Heart left ventricle (tissue), 16 donors: ENCODE results near the gene ABL2. TPM values are rescaled to one million over a fixed set of nuclear protein-coding genes. Genes with fewer than 3 reads are reported as not detected.

ENCODE experiments used
- ATAC-seq, 4 donors: fragments of 200-7000 bp; cut with Tn5 transposase; one replicate each; pipeline ENCODE4 v1.9.1; 2020 to 2022; ENCODE audit warnings: moderate library complexity in 4 of 4, mild to moderate bottlenecking in 3 of 4, moderate number of reproducible peaks in 1 of 4
- DNase-seq, 5 donors: peaks; one replicate each; pipeline ENCODE4 v3.0.0-alpha.2; 2020
- H3K27ac ChIP-seq, 12 donors: fragments of 200-600 bp; sonication (generic) in 4 of 12; one replicate each; pipeline versions ENCODE4 v1.5.0 to v1.8.0; 2016 to 2022; ENCODE audit warnings: mild to moderate bottlenecking in 2 of 12
- H3K27me3 ChIP-seq, 9 donors: fragments of 200-600 bp; sonication (generic) in 2 of 9; one replicate each; pipeline versions ENCODE4 v1.5.1 to v1.8.0; 2016 to 2022; ENCODE audit warnings: mild to moderate bottlenecking in 3 of 9
- H3K36me3 ChIP-seq, 9 donors: fragments of 200-600 bp; sonication (generic) in 2 of 9; one replicate each; pipeline versions ENCODE4 v1.5.0 to v1.8.0; 2018 to 2022; ENCODE audit warnings: mild to moderate bottlenecking in 2 of 9
- H3K4me1 ChIP-seq, 12 donors: fragments of 200-600 bp; sonication (generic) in 4 of 12; one replicate each; pipeline versions ENCODE4 v1.5.0 to v1.8.0; 2016 to 2022; ENCODE audit warnings: mild to moderate bottlenecking in 3 of 12
- H3K4me3 ChIP-seq, 12 donors: fragments of 200-600 bp; sonication (generic) in 4 of 12; one replicate each; pipeline versions ENCODE4 v1.5.0 to v1.8.0; 2017 to 2022; ENCODE audit warnings: mild to moderate bottlenecking in 9 of 12, moderate library complexity in 4 of 12
- H3K9me3 ChIP-seq, 12 donors: fragments of 200-600 bp; sonication (generic) in 4 of 12; one replicate each; pipeline versions ENCODE4 v1.5.0 to v1.8.0; 2016 to 2022; ENCODE audit warnings: mild to moderate bottlenecking in 1 of 12
- POLR2A ChIP-seq, 2 donors: fragments of 450-650 bp; IDR thresholded peaks; one replicate each; pipeline ENCODE4 v1.6.1; 2017; ENCODE audit warnings: antibody characterized with exemption in 2 of 2, mild to moderate bottlenecking in 2 of 2, moderate library complexity in 2 of 2
- WGBS, 4 donors: extraction: QIAGEN DNeasy Blood & Tissue Kit in 2 of 4; methylation state at CpG; one replicate each; pipeline versions ENCODE4 v1.1.5 to v1.1.7; 2013 to 2018; 5-methylcytosine and 5-hydroxymethylcytosine counted together
- intact Hi-C, 10 donors: fragments of 100-400 bp; cut with DNase I; formaldehyde crosslinking; loops; one replicate each; pipeline versions ENCODE4 v1.11.1 to v1.14.2; 2022
- polyA plus RNA-seq, 2 donors: library from polyadenylated mRNA; stranded (reverse); fragments of 200-250 nt; gene quantifications; one replicate each; pipeline ENCODE4 v1.2.3, GENCODE V29; 2013
- total RNA-seq, 9 donors: library from RNA; depleted of rRNA in 2 of 9; stranded (reverse); fragments of >200 nt in 2 of 9; fragmentation: NEBNext Ultra II Directional in 3 of 9; extraction: Animal tissue kit (Norgen Biotek cat#: 25700) in 3 of 9; gene quantifications; one replicate each; pipeline versions ENCODE4 v1.1.0 to v1.2.4, GENCODE V29; 2016 to 2023
- TF ChIP-seq, protein P1 (sequence below), 12 donors: fragments of 200-600 bp; sonication (generic) in 4 of 12; IDR thresholded peaks; one replicate each; pipeline versions ENCODE4 v1.5.0 to v1.8.0; 2018 to 2022; ENCODE audit warnings: antibody characterized with exemption in 12 of 12, mild to moderate bottlenecking in 5 of 12
- donor health status: ischemic (EF 13 %, LVEDD 7.1; RV severe dilation, severe dysfunction).
- donor health status: healthy with polysubstance abuse.
- donor health status: DM: no; HTN: yes; CAD: no.
- donor health status: DM: no; HTN: no; CAD: no.
- donor health status: ischemic (EF 25% LVEDD 6.9; RV normal size, moderate dysfunction).
- donor health status: ischemic (EF 25% LVEDD 5.7; RV mildly dilated, moderate dysfunction).
- donor health status: healthy.
- donor health status: DM: yes; HTN: yes; CAD: no.
- donor health status: ischemic (EF 35%, LVEDD 5.7; RV mildly dilated, moderate dysfunction).
- donor health status: nonischemic (EF 11% LVEDD 7.7; RV severe dilation, severe dysfunction).
- donor health status: DM: yes; HTN: yes; CAD: no.
- donor health status: PGD.
- donor health status: ischemic (EF 29% LVEDD 5.4; RV normal size, mild dysfunction).
- donor health status: nonischemic (EF 23%, LVEDD 6.1; RV moderate dilation, normal function).

ABL2 gene
- total and polyA plus RNA-seq, 11 donors = 2.5 to 22.0 (median 10.2) TPM

DNA sequence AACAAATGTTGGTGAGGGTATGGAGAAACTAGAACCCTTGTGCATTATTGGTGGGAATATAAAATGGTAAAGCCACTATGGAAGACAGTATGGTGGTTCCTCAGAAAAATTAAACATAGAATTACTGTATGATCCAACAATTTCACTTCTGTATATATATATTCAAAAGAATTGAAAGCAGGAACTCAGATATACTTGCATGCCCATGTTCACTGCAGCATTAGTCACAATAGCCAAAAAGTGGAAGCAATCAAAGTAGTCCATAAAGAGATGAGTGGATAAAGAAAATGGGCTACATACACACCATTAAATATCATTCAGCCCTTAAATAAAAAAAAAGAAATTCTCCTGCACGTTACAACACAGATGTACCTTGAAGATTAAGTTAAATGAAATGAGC lies 34.1 kb downstream of the ABL2 start:
- Histone ChIP-seq H3K4me3 (no peak overlapping the region), H3K9me3 (no peaks in the 10 kb centered on the region), H3K27me3 (no peaks in the 10 kb centered on the region), H3K27ac (no peak overlapping the region), H3K36me3 (no peaks in the 10 kb centered on the region), H3K4me1 (peaks cover 0 to 24% (median under 1%) of the 10 kb centered on the region in 12 donors)
- no peak for TF ChIP-seq POLR2A (IDR thresholded peaks at IDR 0.05)
- TF ChIP-seq, protein P1, sequence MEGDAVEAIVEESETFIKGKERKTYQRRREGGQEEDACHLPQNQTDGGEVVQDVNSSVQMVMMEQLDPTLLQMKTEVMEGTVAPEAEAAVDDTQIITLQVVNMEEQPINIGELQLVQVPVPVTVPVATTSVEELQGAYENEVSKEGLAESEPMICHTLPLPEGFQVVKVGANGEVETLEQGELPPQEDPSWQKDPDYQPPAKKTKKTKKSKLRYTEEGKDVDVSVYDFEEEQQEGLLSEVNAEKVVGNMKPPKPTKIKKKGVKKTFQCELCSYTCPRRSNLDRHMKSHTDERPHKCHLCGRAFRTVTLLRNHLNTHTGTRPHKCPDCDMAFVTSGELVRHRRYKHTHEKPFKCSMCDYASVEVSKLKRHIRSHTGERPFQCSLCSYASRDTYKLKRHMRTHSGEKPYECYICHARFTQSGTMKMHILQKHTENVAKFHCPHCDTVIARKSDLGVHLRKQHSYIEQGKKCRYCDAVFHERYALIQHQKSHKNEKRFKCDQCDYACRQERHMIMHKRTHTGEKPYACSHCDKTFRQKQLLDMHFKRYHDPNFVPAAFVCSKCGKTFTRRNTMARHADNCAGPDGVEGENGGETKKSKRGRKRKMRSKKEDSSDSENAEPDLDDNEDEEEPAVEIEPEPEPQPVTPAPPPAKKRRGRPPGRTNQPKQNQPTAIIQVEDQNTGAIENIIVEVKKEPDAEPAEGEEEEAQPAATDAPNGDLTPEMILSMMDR (IDR thresholded peaks at IDR 0.05) = no peak
- ATAC-seq = no peak
- 89 to 96% (median 93%) methylated on average over 1 of the region's 1 CpG for WGBS, 4 donors
- DNase-seq = no peak
- intact Hi-C loops = loop anchor here in 3 of 10 donors (2.0 to 5.0 kb wide), 2 partner anchors 113 to 117 kb away; partner anchors contain the start of gene TOR3A (in 1 of the 3)

DNA sequence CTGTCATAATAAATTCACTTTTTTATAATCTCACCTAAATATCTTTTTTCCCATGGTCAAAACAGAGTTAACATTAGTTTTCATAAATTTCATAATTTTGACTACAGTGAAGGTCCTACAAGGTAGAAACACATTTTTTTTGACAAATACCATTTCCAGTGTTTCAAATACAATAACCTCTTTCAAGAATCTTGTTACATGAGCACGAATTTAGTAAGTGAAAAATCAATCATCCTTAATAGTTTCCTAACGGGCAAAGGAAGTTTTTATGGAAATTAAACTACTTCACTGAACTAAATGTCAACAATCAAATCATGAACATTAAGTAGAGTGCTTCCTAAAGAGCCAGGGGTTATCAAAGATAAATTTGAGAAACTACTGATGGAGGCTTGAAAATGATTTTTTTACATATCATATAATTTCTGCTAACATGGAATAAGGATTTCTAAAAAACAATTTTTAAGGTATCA lies 35.4 kb downstream of the ABL2 start:
- Histone ChIP-seq H3K27ac (no peak overlapping the region), H3K4me3 (no peak overlapping the region), H3K27me3 (no peaks in the 10 kb centered on the region), H3K4me1 (peaks cover 0 to 28% (median 2%) of the 10 kb centered on the region in 12 donors), H3K36me3 (no peaks in the 10 kb centered on the region), H3K9me3 (no peaks in the 10 kb centered on the region)
- WGBS, 4 donors = 64 to 76% (median 70%) methylated on average over 2 of the region's 2 CpGs
- DNase-seq (no peak), ATAC-seq (no peak)
- no peak for TF ChIP-seq POLR2A (IDR thresholded peaks at IDR 0.05)
- TF ChIP-seq, protein P1 (IDR thresholded peaks at IDR 0.05) = no peak
- intact Hi-C loops = loop anchor here (2.0 to 5.0 kb wide), 4 partner anchors 67 to 115 kb away; partner anchors contain the start of gene TOR3A (in 4 of the 10)

- H3K4me1 ChIP-seq = peaks cover 0 to 28% (median 0%) of the 10 kb centered on the region in 12 donors
- intact Hi-C loops = loop anchor here in 9 of 10 donors (5.0 kb wide), 3 partner anchors 64 to 109 kb away; partner anchors contain the start of gene TOR3A (in 4 of the 9)
- WGBS, 4 donors = 41 to 59% (median 47%) methylated on average over 4 of the region's 4 CpGs
- ATAC-seq (peak; percentile 65 to 94 (median 82)), DNase-seq (peak in 4 of 5 donors; percentile 39 to 56 (median 46))
- H3K4me3 ChIP-seq = peak overlapping the region in 1 of 12 donors; percentile 9
- TF ChIP-seq POLR2A (IDR thresholded peaks at IDR 0.05) = no peak
- TF ChIP-seq, protein P1 (IDR thresholded peaks at IDR 0.05) = no peak
- H3K9me3 ChIP-seq = no peaks in the 10 kb centered on the region
- no peaks in the 10 kb centered on the region for H3K27me3 ChIP-seq
- H3K36me3 ChIP-seq = no peaks in the 10 kb centered on the region
- peak overlapping the region in 11 of 12 donors; percentile 17 to 88 (median 75) for H3K27ac ChIP-seq
These were observed 38.6 kb downstream of the ABL2 start for GRCh38 chr1:179190861-179191260.

DNA sequence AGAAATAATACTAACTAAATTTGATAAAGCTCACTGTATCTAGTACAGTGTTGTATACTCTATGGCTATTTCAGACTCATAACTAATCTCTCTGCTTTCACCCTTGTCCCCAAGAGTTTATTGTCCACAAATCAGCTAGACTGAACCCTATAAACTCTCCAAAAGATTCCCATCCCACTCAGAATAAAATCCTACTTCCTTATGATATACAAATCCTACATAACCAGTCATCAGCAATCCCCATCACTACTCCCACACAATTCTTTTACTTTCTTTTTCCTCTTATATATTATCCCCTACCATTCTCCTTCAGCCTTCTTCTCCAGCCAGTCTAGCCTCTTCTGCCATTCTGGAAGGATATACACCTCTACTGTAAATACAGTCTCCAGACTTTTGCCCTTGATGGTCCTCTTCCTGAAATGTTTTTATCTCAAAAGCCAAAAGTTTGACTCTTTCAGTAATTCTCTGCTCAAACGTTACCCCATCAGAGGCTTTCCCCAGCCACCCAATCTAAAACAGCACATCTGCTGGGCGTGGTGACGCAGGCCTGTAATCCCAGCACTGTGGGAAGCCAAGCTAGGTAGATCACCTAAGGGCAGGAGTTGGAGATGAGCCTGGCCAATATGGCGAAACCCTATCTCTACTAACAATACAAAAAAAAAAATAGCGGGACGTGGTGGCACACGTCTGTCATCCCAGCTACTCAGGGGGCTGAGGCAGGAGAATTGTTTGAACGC lies 41.6 kb downstream of the ABL2 start:
- intact Hi-C loops = no loop called here
- WGBS, 4 donors = 95% methylated on average over 8 of the region's 8 CpGs

More for the DNA sequence above, 41.6 kb downstream of the ABL2 start:
- no peak for DNase-seq
- no peak for TF ChIP-seq POLR2A (IDR thresholded peaks at IDR 0.05)
- peaks cover 0 to 21% (median 0%) of the 10 kb centered on the region in 12 donors for H3K4me1 ChIP-seq
- H3K36me3 ChIP-seq = no peaks in the 10 kb centered on the region
- no peak overlapping the region for H3K27ac ChIP-seq
- H3K9me3 ChIP-seq = no peaks in the 10 kb centered on the region
- no peak overlapping the region for H3K4me3 ChIP-seq
- H3K27me3 ChIP-seq = no peaks in the 10 kb centered on the region
- no peak for ATAC-seq
